Measurements from ENCODE around the gene RAB6D. TPM values are rescaled to one million over a fixed set of nuclear protein-coding genes. Genes with fewer than 3 reads are reported as not detected.
"Not testable (repeated sequence)": the region's sequence is repeated elsewhere in the genome, so short reads cannot be mapped to it uniquely, and the experiment has no call there.

The RAB6D gene
- total RNA-seq, 1 experiment from 2014 or later, result not detected

GRCh38 chr2:131396209-131396608 is 32.2 kb upstream of the RAB6D start:
- H2BK15ac ChIP-seq (ENCODE audit: low read depth, low read length); H3K4ac ChIP-seq (ENCODE audit: low read depth, low read length); H3K9me3 ChIP-seq (ENCODE audit: control insufficient read depth, low read depth, low read length); H3K36me3 Mint-ChIP-seq (ENCODE audit: insufficient read depth in 1 of 3, low read depth in 3 of 3); H3K9ac ChIP-seq (ENCODE audit: extremely low read depth, insufficient read length, low read length); H3K23me2 ChIP-seq (ENCODE audit: insufficient read length, low read depth, low read length, poor library complexity, severe bottlenecking); H3K56ac ChIP-seq (ENCODE audit: insufficient read length, low read depth, low read length); H3K79me1 ChIP-seq (ENCODE audit: insufficient read depth, low read depth, low read length, poor library complexity, severe bottlenecking); H3K27me3 ChIP-seq (ENCODE audit: insufficient read depth, low read length); H3K4me2 ChIP-seq (ENCODE audit: insufficient read depth, insufficient read length, low read length); DNase-seq; H3K27ac ChIP-seq (ENCODE audit: insufficient read length, low read depth, low read length); H2BK5ac ChIP-seq (ENCODE audit: insufficient read length, low read length); H4K91ac ChIP-seq (ENCODE audit: insufficient read length, low read depth, low read length); H3K4me3 Mint-ChIP-seq; H3K27ac Mint-ChIP-seq; H3K23ac ChIP-seq (ENCODE audit: insufficient read length, low read depth, low read length); H2BK12ac ChIP-seq (ENCODE audit: insufficient read length, low read depth, low read length); H2AK5ac ChIP-seq (ENCODE audit: insufficient read length, low read length); H3K9me3 Mint-ChIP-seq; H3K18ac ChIP-seq (ENCODE audit: insufficient read length, low read depth, low read length); H2BK120ac ChIP-seq (ENCODE audit: low read depth, low read length, poor library complexity, severe bottlenecking); H3T11ph ChIP-seq (ENCODE audit: low read length); H2BK20ac ChIP-seq (ENCODE audit: low read depth, low read length, poor library complexity, severe bottlenecking); H3K79me2 ChIP-seq (ENCODE audit: insufficient read depth, low read length); H3K4me1 ChIP-seq (ENCODE audit: insufficient read depth, low read length); H3K14ac ChIP-seq (ENCODE audit: insufficient read depth, low read length); H4K5ac ChIP-seq (ENCODE audit: insufficient read length, low read depth, low read length); H4K8ac ChIP-seq (replicated peaks; ENCODE audit: insufficient read length, low read depth, low read length); H4K20me1 ChIP-seq (ENCODE audit: control insufficient read depth, insufficient read depth, insufficient read length); H2AFZ ChIP-seq (ENCODE audit: low read length): not testable (repeated sequence)
- H3K27me3 Mint-ChIP-seq (ENCODE audit: low read depth), result peaks cover 29% of the 10 kb centered on the region
- peaks cover 7 to 12% of the 10 kb centered on the region in 2 experiments; a peak in 2 of 4 replicates for H3K4me1 Mint-ChIP-seq
- 100% methylated on average over 1 of the region's 1 CpG for WGBS (ENCODE audit: extremely low coverage, insufficient read length, low lambda C conversion rate)

- not testable (repeated sequence) for H4K5ac ChIP-seq (ENCODE audit: insufficient read length, low read depth, low read length); H3K27ac ChIP-seq (ENCODE audit: insufficient read length, low read depth, low read length); H3K9me3 Mint-ChIP-seq; H3T11ph ChIP-seq (ENCODE audit: low read length); H3K79me1 ChIP-seq (ENCODE audit: insufficient read depth, low read depth, low read length, poor library complexity, severe bottlenecking); H3K14ac ChIP-seq (ENCODE audit: insufficient read depth, low read length); H3K9me3 ChIP-seq (ENCODE audit: control insufficient read depth, low read depth, low read length); H4K8ac ChIP-seq (replicated peaks; ENCODE audit: insufficient read length, low read depth, low read length); H2BK12ac ChIP-seq (ENCODE audit: insufficient read length, low read depth, low read length); H2BK15ac ChIP-seq (ENCODE audit: low read depth, low read length); H4K20me1 ChIP-seq (ENCODE audit: control insufficient read depth, insufficient read depth, insufficient read length); H3K9ac ChIP-seq (ENCODE audit: extremely low read depth, insufficient read length, low read length); H2BK120ac ChIP-seq (ENCODE audit: low read depth, low read length, poor library complexity, severe bottlenecking); H2AK5ac ChIP-seq (ENCODE audit: insufficient read length, low read length); H4K91ac ChIP-seq (ENCODE audit: insufficient read length, low read depth, low read length); H3K23me2 ChIP-seq (ENCODE audit: insufficient read length, low read depth, low read length, poor library complexity, severe bottlenecking); H3K36me3 Mint-ChIP-seq (ENCODE audit: insufficient read depth in 1 of 3, low read depth in 3 of 3); H2BK5ac ChIP-seq (ENCODE audit: insufficient read length, low read length); H3K79me2 ChIP-seq (ENCODE audit: insufficient read depth, low read length); H3K56ac ChIP-seq (ENCODE audit: insufficient read length, low read depth, low read length); H3K18ac ChIP-seq (ENCODE audit: insufficient read length, low read depth, low read length); H3K4ac ChIP-seq (ENCODE audit: low read depth, low read length); H3K23ac ChIP-seq (ENCODE audit: insufficient read length, low read depth, low read length); H3K27me3 ChIP-seq (ENCODE audit: insufficient read depth, low read length); H3K4me1 ChIP-seq (ENCODE audit: insufficient read depth, low read length); H3K4me1 Mint-ChIP-seq; H2AFZ ChIP-seq (ENCODE audit: low read length); H2BK20ac ChIP-seq (ENCODE audit: low read depth, low read length, poor library complexity, severe bottlenecking); H3K27ac Mint-ChIP-seq
- WGBS (ENCODE audit: extremely low coverage, insufficient read length, low lambda C conversion rate), result no CpG with 5 or more reads among the region's 29 CpGs
- peak; percentile 54 for DNase-seq
- H3K27me3 Mint-ChIP-seq (ENCODE audit: low read depth), result peaks cover 22% of the 10 kb centered on the region
- H3K4me2 ChIP-seq (ENCODE audit: insufficient read depth, insufficient read length, low read length), result peak overlapping the region; percentile 44
- H3K4me3 Mint-ChIP-seq, result peak overlapping the region; percentile 57 to 73
These were observed 31.2 kb upstream of the RAB6D start for GRCh38 chr2:131395024-131395645.

Data from H9 (cell line).